ENCODE measurements around the gene PHAX.

The PHAX gene

DNA sequence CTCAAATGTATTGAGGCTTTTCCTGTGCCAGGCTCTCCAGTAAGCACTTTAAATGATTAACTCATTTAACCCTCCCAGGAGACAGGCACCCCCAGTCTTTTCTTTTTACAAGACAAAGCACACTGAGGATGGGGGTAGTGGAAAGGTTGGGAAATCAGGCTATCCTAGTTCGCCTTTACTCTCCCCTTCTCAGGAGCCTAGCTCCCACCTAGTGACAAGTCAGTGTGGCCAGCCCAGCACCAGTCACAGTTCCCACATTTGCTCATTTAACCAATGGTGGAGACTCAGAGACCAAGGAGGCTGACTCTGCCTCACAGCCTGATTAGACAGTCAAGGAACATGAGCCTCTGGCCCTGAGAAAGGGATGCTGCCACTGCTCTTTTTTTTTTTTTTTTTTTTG is 9.2 kb upstream of the PHAX start:
- H3K4me3 ChIP-seq (ENCODE audit: low read length), result no peak overlapping the region
- DNase-seq (ENCODE audit: low read depth), result no peak
- TF ChIP-seq, protein P1, sequence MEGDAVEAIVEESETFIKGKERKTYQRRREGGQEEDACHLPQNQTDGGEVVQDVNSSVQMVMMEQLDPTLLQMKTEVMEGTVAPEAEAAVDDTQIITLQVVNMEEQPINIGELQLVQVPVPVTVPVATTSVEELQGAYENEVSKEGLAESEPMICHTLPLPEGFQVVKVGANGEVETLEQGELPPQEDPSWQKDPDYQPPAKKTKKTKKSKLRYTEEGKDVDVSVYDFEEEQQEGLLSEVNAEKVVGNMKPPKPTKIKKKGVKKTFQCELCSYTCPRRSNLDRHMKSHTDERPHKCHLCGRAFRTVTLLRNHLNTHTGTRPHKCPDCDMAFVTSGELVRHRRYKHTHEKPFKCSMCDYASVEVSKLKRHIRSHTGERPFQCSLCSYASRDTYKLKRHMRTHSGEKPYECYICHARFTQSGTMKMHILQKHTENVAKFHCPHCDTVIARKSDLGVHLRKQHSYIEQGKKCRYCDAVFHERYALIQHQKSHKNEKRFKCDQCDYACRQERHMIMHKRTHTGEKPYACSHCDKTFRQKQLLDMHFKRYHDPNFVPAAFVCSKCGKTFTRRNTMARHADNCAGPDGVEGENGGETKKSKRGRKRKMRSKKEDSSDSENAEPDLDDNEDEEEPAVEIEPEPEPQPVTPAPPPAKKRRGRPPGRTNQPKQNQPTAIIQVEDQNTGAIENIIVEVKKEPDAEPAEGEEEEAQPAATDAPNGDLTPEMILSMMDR (IDR thresholded peaks at IDR 0.05; ENCODE audit: insufficient read depth, low read depth, low read length, missing control alignments), result no peak

DNA sequence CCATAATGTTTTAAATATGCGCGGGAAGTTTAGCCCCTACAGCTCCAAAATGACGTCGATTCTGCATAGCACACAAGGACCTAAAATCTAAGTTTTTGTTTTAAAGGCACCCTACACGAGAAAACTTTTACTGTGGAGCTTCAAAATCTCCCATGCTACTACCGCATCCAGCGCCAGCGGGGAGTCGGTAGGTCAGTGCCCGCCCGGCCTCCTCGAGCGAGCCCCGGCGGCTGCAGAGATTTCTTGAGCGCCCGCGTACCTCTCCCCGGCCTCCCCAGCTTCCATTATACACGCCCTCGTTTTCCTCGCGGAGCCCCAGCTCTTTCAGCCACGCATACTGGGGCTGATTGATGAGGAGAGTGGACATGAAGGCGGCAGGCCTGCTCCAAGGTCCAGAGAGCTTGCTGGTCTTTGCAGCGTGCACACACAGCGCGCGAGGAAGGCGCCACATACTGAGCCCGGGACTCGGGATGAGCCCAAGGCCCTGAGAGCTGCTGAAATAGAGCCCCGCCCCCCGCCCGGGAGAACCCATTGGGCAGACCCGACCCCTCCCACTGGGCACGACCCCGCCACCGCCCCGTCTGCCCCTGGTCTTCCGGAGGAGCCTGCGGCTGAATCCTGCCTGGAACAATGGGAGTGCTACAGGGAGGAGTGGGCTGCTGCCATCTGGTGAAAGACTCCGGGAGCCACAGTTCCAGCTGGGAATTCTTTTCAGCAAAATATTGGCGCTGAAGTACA is 5.8 kb upstream of the PHAX start, which contains the start of gene ALDH7A1:
Gene ALDH7A1 (minus strand): TSS at position 472 of the 738 bp plus-strand sequence. CDS start 21 bp downstream, at position 451.
- peak; percentile 84 for DNase-seq (ENCODE audit: low read depth)
- H3K4me3 ChIP-seq (ENCODE audit: low read length), result peak within 1 kb of the TSS; percentile 88
- TF ChIP-seq, protein P1 (IDR thresholded peaks at IDR 0.05; ENCODE audit: insufficient read depth, low read depth, low read length, missing control alignments), result peak; percentile 57

GRCh38 chr5:126595486-126596083 is 5.2 kb upstream of the PHAX start:
- TF ChIP-seq, protein P1 (IDR thresholded peaks at IDR 0.05; ENCODE audit: insufficient read depth, low read depth, low read length, missing control alignments), result no peak
- peak overlapping the region; percentile 88 for H3K4me3 ChIP-seq (ENCODE audit: low read length)
- DNase-seq (ENCODE audit: low read depth), result no peak

GRCh38 chr5:126597156-126597555 is 3.6 kb upstream of the PHAX start:
- TF ChIP-seq, protein P1 (IDR thresholded peaks at IDR 0.05; ENCODE audit: insufficient read depth, low read depth, low read length, missing control alignments), result no peak
- DNase-seq (ENCODE audit: low read depth), result peak; percentile 99
- H3K4me3 ChIP-seq (ENCODE audit: low read length), result no peak overlapping the region

GRCh38 chr5:126599499-126599898 is 1.2 kb upstream of the PHAX start:
- DNase-seq (ENCODE audit: low read depth), result no peak
- TF ChIP-seq, protein P1 (IDR thresholded peaks at IDR 0.05; ENCODE audit: insufficient read depth, low read depth, low read length, missing control alignments), result no peak
- H3K4me3 ChIP-seq (ENCODE audit: low read length), result no peak overlapping the region

DNA sequence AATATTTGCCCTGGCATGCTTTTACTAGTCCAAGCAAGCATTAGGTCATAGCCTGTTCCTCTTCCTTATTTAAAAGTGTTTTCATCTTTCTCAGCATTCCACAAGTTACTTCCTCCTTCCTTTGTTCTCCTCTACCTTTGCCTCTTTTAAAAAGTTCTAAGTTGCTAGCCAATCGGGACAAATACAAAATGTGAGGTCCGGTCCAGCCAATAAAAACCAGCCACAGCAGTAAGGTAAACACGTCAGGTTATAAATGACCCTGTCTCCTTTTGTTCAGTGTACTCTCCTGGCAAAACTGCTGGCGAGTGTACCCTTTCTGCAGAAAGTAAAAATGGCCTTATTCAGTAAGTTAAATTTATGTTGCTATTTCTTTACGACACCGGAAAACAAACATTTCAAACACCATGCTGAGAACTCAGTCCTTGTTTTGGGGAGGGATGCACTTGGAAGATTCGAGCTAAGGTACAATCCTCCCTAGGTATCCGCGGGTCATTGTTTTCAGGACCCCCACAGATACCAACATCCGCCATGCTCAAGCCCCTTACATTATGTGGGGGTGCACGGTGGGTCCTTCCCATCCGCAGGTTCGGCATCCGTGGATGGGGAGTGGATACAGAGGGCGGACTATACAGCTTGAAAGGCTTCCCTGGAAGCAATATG is 646 bp upstream of the PHAX start:
- H3K4me3 ChIP-seq (ENCODE audit: low read length), result peak overlapping the region; percentile 96
- DNase-seq (ENCODE audit: low read depth), result peak; percentile 52

DNA sequence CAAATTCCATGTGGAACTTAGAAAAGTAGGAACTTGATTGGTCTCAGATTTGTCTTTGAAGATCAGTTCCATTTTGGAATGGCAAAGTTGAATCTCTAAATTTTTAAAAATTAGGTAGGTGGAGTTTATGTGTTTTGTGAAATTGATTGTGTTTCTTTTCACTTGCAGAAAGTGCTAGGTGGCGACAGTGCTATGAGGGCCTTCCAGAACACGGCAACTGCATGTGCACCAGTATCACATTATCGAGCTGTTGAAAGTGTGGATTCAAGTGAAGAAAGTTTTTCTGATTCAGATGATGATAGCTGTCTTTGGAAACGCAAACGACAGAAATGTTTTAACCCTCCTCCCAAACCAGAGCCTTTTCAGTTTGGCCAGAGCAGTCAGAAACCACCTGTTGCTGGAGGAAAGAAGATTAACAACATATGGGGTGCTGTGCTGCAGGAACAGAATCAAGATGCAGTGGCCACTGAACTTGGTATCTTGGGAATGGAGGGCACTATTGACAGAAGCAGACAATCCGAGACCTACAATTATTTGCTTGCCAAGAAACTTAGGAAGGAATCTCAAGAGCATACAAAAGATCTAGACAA is 2.8 kb downstream of the PHAX start:
- TF ChIP-seq, protein P1 (IDR thresholded peaks at IDR 0.05; ENCODE audit: insufficient read depth, low read depth, low read length, missing control alignments), result no peak
- DNase-seq (ENCODE audit: low read depth), result no peak
- no peak overlapping the region for H3K4me3 ChIP-seq (ENCODE audit: low read length)
